SK-N-SH (cell line): ENCODE results near the gene CPEB2.

ENCODE experiments used
- JUND ChIP-seq: IDR thresholded peaks from 2 replicates; pipeline ENCODE4 v1.4.0; 2012
- REST ChIP-seq: IDR thresholded peaks from 2 replicates; pipeline ENCODE4 v1.6.1; 2012; ENCODE audit warnings: mild to moderate bottlenecking, low read depth, low read length, moderate library complexity
- ZBTB33 ChIP-seq: IDR thresholded peaks from 2 replicates; pipeline ENCODE4 v1.4.0; 2012; ENCODE audit warnings: low read depth, borderline replicate concordance

GRCh38 chr4:15005474-15006115 lies 3.3 kb downstream of the CPEB2 start:
- TF ChIP-seq REST, result no peak
- TF ChIP-seq ZBTB33, result no peak
- no peak for TF ChIP-seq JUND
